Stimulated activated CD4-positive, alpha-beta T cell treated with anti-CD3 and anti-CD28 coated beads, Interleukin-1b, Interleukin-23, amount 100 ng/mL, for 48 hours (primary cell): ENCODE data around the gene TMUB1.

Experiments
- DNase-seq: peaks from one replicate; pipeline ENCODE4 v3.0.0-alpha.2; 2020

TMUB1 gene

GRCh38 chr7:151082141-151083070, 887 bp downstream of the TMUB1 start:
- DNase-seq = no peak

DNA sequence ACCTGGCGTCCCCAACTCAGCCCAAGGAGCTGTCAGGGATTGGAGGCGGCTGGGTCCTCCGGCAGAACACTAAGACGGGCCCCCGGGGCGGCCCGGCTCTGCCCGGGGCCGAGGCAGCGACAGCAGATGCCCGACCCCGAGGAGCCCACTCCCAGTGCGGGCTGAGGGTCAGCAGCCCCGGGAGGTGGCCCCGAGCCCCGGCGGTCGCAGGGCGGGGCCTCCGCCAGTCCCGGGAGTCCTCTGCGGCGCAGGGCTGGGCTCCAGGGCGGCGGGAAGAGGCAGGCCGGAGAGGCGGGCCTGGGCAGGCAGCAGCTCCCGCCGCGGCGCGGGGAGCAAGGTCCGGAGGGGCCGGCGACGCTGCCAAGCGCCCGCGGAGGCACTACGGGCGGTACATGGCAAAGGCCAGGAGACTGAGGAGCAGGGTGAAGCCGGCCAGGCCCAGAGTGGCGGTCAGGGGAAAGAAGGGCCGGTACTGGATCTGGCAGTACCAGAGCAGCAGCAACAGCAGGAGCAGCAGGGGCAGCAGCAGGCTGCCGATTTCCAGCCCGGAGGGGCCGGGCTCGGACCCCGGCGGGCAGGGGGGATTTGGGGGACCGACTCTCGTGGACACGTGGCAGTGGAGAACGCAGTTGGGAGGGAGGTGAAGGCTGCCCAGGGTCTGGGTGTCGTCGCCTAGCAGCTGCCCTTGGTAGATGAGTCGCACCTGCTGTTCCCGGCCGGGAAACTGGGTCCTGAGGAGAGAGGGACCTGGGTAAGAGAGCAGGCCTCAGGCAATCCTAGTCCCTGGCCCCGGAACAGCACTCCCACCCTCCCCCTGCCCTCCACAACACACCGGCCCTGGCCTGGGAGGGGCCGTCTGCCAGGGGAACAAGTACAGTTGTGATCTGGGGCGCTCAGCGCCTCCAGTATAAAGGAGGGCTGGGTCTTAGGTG, 1.9 kb downstream of the TMUB1 start:
- DNase-seq = no peak

DNA sequence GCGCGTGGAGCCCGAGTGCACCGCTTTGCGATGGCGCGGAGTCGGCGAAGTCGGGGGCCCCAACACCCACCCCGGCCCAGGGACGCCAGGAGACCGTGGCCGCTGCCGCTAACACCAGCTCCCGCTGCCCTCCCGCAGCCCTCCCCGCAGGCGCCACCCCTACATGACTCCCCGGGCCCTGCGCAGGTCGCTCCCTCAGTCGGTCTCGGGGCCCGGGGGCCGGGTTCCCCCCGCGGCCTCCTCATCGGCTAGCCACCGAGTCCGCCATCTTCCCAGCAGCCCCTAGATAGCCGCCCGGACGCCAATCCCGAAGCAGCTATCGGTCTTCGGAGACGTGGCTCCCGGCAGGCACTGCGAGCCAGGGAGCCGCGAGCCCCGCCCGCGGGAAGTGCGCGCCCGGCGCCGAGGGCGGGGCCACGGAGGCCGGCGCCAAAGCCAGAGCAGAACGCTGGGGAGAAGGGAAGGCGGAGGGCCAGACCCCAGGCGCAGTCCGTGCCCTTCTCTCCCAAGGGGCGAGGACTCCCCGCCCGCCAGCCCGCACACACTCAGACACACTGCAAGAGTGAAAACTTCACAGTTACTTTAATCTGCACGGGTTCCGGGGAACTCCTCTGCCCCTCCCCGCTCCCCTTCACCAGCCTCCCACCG, 2.6 kb downstream of the TMUB1 start, which contains the start of gene FASTK:
Gene FASTK (minus strand): TSS at position 288 of the 648 bp plus-strand sequence. CDS start 43 bp downstream, at position 245.
- peak; percentile 89 for DNase-seq

- no peak for DNase-seq
Observed at GRCh38 chr7:151080067-151080521, 3.2 kb downstream of the TMUB1 start.

DNA sequence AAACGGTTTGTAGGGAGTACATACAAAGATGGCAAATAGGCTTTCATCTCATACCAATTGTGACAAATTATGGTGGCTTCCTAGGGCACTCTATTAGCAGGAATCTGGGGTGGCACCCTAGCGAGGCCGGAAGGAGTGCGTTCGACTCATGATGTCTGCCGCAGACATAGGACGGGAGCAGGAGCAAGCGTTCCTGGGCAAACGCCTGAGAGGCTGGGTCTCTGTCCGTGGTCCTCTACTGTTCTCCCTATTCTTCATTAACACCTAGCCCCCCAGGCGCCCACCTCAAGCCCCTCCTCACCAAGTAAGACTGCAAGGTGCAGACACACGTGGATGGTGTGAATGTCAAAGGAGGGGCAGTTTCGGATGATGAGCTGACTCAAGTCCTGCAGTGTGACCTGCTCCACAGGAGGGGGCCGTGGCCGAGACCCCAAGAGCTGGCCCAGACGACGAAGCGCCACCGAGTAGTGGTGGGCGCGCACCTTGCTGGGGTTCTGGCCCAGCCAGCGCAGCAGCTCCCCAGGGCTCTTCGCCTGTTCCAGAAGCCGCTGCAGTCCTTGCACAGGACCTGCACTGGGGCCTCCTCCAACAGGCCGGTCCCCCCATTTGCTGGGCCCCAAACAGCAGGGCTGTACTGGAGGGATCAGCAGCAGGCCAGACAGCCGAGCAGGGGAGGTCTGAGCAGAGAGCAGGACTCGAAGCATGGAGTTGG, 3.9 kb downstream of the TMUB1 start:
- DNase-seq = no peak

- no peak for DNase-seq
Observed at GRCh38 chr7:151078233-151079040, 4.9 kb downstream of the TMUB1 start.

DNA sequence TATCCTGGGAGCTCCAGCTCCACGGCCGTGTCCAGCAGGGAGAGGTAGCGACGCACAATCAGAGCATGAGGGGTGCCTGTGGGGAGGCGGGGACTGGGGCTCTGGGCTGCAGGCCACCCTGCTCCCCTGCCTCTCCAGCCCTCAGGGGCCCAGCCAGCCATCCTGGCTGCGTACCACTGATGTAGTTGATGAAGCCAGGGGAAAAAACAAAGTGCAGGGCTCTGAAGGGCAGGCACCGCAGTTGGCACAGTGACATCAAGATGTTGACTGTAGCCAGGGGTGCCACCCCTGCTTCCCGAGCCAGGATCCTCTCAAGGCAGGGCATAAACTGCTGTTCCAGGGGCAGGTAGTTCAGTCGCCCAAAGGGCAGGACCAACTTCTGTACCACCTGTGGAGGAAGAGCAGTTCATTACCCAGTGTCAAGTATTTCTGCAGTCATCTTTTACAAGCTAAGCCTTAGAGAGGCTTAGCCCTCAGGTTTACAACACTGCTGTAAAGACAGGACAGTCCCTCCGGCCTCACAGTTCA, 5.5 kb downstream of the TMUB1 start:
- no peak for DNase-seq

DNA sequence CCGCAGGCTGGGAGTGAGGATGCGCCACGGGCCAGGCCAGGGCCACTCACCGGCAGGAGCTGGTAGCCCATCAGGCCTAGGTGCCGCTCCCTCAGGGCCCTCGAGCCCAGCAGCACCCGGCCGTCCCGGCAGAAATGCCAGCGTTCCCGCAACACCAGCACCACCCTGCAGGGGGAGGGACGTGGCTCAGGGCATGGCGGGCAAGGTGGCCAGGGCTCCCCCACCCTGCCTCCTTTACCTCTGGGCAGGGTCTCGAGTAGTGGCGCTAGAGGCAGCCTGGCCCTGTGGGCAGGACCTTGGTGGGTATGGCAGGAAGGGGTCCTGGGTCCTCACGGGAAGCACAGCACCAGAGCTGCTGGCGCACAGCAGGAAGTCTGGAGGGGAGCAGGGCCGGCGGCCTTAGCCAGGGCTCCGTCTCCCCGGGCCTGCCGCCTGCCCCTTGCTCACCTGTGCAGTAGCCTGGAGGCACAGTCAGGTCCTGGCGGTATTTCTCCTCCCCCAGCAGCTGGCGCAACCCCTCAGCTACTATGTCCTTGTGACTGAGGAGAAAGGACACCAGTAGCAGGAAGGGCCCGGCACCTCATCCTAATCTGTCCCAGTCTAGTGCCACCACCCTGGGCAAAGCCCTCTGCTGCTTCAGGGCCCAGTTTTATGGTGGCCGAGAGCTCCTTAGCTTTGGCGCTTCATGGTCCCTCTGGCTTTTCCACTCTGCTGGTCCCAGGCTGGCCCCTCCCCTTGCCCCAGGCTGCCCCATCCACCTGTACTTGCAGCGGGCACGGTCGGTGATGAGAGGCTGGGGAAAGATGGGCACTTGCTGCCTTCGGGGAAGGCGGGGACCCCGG, 6.2 kb downstream of the TMUB1 start:
- DNase-seq = no peak

DNA sequence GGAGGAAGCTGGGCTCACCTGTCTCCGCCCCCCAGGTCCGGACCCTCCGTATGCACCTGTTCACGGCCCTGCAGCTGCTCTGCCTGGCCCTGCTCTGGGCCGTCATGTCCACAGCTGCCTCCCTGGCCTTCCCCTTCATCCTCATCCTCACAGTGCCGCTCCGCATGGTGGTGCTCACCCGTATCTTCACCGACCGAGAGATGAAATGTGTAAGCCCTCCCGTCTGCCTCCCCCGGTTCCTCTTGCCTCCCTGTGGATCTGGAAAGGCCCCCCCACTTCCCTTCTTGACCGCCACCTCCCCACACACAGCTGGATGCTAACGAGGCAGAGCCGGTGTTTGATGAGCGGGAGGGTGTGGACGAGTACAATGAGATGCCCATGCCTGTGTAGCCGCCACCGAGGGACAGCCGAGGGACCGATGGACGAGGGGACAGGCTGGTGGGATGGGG, 7.3 kb downstream of the TMUB1 start:
- no peak for DNase-seq

DNA sequence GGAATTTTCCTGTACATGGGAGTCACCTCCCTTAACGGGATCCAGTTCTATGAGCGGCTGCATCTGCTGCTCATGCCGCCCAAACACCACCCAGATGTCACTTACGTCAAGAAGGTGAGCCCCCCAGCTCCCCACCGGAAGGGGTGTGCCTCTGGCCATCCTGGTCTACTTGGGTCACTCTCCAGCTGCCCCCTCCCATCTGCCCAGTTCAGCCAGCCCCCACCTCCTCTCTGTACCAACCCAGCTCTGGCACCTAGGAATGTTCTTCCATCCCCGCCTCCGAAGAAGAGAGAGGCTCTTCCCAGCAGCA, 7.7 kb downstream of the TMUB1 start:
- no peak for DNase-seq

DNA sequence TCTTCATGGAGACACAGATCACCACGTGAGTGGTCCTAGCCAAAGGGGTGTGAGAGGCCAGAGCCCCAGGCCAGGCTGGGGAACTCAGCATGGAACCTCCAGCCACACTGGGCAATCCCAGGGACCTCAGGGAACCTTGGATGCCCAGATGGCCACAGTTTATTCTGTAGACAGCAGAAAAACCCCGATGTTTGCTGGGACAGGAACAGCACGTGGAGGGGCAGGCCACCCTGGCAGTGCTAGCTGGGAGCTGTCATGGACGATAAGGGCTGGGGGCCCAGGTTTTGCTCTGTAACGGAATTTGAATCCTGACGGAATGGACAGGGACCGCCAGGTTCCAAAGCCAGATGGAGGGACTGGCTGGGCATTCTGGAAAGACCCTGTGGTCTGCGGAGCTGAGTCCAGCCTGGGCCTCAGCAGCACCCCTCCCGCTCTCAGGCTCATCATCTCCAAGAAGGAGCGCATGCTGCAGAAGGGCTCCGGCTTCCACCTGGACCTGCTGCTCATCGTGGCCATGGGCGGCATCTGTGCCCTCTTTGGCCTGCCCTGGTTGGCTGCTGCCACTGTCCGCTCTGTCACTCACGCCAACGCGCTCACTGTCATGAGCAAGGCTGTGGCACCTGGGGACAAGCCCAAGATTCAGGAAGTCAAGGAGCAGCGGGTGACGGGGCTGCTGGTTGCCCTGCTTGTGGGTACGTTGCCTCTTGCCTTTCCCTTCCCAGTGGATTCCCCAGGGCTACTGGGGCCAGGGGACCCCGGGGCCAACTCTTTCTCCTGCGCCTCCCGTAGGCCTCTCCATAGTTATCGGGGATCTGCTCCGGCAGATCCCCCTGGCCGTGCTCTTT, 8.3 kb downstream of the TMUB1 start:
- no peak for DNase-seq

DNA sequence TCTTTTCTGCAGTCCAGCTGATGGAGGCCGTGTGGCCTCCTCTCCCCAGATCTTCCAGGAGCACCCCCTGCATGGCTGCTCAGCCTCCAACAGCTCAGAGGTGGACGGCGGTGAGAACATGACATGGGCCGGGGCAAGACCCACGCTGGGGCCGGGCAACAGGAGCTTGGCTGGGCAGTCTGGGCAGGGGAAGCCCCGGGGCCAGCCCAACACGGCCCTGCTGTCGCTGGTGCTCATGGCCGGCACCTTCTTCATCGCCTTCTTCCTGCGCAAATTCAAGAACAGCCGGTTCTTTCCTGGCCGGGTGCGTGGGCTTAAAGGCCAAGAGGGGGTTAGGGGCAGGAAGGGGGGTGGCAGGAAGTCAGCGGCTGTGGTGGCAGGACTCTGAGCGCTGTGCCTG, 9.3 kb downstream of the TMUB1 start:
- DNase-seq = no peak

DNA sequence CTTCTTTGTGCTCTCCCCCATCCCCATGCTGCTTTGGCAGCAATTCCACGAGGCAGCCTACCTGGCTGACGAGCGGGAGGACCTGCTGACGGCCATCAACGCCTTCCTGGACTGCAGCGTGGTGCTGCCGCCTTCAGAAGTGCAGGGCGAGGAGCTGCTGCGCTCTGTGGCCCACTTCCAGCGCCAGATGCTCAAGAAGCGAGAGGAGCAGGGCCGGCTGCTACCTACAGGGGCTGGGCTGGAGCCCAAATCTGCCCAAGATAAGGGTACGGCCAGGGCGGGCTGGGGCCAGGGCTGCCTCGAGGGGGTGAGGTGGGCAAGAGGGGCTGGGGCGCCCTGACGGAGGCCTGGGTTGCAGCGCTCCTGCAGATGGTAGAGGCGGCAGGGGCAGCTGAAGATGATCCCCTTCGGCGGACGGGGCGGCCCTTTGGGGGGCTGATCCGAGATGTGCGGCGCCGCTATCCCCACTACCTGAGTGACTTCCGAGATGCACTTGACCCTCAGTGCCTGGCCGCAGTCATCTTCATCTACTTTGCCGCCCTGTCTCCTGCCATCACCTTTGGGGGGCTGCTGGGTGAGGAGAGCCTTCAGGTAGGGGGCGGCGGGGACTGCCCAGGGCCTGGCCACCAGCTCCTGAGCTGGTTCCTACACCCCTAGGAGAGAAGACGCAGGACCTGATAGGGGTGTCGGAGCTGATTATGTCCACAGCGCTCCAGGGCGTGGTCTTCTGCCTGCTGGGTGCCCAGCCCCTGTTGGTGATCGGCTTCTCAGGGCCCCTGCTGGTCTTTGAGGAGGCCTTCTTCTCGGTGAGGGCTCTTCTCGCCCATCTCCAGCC, 12.0 kb downstream of the TMUB1 start:
- no peak for DNase-seq

- DNase-seq = no peak
Observed at GRCh38 chr7:151070574-151070960, 12.7 kb downstream of the TMUB1 start.

- no peak for DNase-seq
Observed at GRCh38 chr7:151069841-151070573, 13.3 kb downstream of the TMUB1 start.

- no peak for DNase-seq
Observed at GRCh38 chr7:151068069-151068773, 15.1 kb downstream of the TMUB1 start.
